HG03520 (cell line): Measurements from ENCODE around the gene MKLN1.
"Not testable (repeated sequence)": the region's sequence is repeated elsewhere in the genome, so short reads cannot be mapped to it uniquely, and the experiment has no call there.

ENCODE experiments used
- ATAC-seq: cut with Tn5 transposase; IDR thresholded peaks from one replicate; pipeline ENCODE4 v1.9.1; 2021; ENCODE audit warnings: mild to moderate bottlenecking, moderate library complexity; ENCODE audit not compliant: unreplicated experiment

Gene MKLN1

DNA sequence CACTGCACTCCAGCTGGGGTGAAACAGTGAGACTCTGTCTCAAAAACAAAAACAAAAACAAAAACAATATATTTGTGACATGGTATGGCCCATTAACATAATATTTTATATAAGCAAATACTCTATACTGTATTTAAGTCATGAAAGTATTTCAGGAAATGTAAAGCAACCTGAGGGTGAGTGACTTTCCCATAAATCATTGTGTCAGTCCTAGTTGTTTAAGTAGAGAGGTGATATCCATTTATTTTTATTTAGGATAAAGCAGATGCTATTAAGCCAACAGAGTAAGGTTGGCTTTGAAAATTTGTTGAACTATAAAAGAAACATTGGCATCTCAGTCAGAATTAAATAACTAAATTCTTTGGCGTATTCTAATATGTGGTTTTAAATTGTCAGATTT is 60.5 kb downstream of the MKLN1 start:
- ATAC-seq: no peak

DNA sequence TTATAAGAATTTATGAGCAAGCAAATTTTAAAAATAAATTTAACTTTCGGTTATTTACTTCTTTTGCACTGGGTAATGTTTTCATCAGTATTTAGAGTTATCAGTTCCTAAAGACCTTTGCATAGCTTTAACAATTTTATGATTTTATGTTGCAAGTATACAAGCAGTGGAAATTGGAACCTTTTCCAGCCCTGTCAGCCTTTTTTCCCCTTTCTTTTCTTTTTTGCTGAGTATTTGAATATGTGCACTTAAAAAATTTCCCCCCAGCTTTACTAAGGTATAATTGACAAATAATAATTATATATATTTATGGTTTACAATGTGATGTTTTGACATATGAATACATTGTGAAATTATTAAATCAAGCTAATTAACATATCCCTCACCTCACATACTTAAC is 62.6 kb downstream of the MKLN1 start:
- no peak for ATAC-seq

DNA sequence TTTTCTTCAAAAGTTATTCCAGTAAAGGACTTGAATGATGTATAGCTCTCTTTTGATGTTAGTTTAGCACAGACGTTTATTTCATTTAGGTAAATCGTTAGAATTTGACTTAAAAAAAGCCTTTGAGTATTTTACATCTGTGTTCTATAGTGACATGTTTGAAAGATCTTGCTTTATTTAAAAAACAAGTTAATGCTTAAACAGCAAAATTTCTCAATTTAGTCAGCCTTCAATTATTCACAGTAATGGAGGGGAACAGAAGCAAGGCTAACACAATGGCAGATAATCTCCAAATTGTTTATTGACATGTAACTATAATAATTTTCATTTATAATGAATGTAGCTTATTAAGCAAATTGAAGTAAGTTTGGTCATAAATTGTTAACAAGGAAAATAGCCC is 63.5 kb downstream of the MKLN1 start:
- ATAC-seq: no peak

DNA sequence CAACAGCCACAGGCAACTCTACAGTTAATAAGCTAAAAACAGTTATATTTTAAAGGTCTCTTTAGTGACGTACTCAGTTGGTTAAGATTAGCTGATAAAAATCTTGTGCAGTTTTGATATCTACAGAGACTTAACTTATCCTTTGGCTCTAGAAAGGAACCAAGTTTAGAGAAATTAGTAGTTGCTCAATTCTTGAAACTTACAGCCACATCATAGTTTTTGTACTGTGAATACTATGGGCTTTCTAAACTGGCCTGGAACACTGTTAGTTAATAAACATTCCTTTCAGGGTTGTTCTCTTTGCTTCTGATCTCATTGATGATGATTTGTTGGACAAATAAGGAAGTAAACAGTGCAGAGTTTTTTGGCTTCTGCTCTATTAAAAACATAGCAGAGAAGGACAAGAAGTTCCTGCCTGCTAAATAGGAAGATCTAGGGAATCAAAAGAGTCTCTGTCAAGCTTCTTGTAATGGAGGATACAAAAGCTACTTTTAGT is 73.1 kb downstream of the MKLN1 start:
- ATAC-seq: no peak

DNA sequence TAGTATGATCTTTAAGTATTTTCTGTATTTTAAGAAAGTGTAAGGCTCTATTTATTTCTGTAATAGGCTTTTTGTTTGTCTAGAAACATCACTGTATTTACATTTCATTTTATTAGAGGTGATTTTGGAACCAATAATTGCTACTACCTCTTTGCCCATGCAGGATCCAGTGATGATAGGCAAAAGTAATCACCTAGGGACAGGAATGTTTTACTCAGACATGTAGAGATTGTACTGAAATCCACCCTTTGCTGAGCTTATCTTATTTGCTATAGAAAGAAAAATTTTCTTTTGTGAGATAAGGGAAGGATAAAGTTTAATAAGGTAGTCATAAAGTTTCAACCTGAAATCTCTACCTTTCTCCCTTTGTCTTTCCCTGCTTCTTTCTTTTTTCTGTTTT is 73.5 kb downstream of the MKLN1 start:
- ATAC-seq: no peak

DNA sequence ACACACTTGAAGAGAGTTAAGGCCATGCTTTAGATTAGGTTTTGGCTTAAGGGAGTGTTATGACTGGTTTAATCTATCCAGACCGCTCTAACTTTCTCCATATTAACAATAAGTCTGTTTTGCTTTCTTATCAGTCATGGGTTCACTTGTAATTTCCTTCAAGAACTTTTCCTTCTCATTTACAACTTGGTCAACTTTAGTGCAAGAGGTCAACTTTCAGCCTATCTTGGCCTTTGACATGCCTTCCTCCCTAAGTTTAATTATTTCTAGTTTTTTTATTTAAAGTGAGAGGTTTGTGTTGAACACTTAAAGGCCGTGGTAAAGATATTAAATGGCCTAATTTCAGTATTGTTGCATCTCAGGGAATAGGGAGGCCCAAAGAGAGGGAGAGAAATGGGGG is 75.6 kb downstream of the MKLN1 start:
- no peak for ATAC-seq

DNA sequence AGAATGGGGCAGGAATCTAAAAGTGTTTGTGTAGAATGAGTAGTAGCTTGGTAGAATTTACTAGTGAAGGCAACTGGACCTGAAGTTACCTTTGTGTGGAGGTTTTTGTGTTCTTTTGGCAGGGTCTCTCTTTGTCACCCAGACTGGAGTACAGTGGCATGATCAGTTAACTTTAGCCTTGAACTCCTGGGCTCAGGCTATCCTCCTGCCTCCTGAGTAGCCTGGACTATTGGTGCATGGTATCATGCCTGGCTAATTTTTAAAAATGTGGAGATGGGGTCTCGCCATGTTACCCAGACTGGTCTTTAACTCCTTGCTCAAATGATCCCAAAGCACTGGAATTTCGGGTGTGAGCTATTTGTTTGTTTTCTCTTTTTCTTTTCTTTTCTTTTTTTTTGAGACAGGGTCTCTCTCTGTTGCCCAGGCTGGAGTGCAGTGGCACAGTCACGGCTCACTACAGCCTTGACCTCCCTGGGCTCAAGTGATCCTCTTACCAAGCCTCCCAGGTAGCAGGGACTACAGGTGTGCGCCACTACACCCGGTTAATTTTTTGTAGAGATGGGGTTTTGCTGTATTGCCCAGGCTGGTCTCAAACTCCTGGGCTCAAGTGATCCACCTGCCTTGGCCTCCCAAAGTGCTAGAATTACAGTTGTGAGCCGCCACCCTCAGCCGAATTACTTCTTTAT is 76.7 kb downstream of the MKLN1 start:
- no peak for ATAC-seq

DNA sequence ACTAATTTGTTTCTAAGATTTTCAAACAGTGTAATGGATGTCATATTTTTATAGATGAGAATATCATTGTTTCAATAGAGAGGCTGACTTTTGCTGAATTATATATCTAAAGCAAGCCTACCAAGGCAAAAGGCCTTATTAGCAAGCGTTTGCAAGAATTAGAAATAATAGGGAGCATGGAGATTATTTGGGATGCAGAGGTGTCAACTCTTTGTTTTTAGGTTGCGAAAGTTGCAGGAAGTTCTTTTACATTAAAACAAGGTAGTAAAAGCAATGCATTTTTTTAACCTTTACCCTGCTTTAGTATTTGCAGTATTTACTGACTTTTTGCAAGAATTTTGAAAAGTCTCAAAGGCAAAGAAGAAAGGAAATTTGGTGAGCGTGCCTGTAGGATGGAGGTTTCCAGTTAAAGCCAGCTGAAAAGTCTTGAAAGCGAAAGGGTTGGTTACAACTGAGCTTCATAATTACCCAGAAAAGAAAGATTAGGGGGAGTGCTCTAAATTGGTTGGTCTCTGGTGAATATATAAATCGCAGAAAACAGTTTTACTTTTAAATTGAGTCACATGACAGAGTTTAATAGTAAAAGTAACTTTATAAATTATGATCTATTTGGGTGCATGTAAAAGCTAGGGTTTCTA is 81.6 kb downstream of the MKLN1 start:
- no peak for ATAC-seq

DNA sequence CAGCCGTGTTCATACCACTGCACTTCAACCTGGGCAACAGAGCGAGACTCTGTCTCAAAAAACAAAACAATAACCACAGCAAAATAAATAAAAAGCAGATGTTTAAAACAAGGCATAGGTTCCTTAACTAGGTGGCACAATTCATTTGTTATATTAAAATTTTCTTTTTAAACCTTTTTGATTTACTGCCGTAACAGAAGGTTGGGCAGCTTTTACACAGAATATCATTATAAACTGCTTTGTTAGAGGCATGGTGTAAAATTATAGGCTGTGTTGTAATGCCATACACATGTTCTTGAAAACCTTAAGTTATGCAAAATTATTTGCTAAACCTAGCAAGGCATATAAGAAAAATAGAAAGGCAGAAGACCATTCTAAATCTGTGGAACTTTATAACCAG is 84.4 kb downstream of the MKLN1 start:
- no peak for ATAC-seq

DNA sequence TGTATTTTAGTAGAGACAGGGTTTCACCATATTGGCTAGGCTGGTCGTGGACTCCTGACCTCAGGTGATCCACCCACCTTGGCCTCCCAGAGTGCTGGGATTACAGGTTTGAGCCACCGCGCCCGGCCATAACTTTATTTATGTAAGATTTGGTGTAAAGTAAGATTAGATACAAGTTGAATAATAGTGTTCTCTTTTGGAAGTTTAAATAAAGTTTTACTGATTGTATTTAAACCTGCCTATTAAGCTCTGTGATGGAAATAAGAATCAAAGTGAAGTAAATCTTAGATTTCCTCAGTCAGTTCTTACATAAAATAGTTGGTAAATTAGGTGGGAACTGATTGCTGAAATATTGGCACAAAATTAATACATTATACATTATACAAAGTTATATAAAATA is 86.0 kb downstream of the MKLN1 start:
- ATAC-seq: no peak

DNA sequence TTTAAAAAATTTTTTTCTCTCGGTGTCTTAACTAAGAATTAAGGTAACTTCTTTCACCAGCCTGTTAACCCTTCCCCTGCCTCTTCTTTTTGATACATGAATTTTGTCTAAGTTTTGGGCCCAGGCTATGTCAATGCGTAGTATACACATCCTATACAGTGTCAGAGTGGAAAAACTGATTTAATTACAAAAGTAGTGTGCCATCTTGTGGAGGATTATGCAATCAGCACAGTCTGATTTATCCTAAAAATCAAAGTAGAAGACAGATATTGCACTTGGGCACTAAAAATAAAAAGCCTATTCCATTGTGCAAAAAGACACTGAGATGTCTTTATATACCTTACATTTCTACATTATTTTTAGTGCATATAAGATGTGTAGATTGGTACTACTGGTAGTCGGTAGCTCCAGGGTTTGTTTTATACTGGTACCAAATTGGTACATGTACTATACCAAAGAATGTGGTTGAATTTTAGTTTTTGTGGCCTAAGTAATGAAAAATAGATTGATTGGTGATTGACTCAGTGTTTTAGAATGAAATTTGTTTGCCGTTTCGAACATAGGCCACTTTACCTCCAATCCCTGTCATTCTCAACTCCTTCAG is 96.6 kb downstream of the MKLN1 start:
- no peak for ATAC-seq

DNA sequence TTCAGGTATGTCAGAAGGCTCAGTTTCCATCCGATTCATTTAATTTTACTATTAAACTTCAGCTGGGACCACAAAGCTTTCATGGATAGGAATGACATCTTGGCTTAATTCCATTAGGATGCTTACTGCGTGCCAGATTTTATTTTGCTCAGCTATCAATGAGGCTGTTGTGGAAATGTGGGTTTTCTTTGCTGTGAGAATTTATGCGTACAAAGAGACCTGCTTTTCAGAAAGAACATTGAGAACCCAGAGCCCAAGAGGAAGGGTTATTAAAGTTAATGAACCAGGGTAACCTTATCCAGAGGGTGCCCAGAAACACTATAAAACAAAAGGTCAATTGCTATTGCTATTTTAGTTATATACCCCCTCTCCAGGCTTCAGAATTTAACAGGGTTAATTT is 98.3 kb downstream of the MKLN1 start:
- ATAC-seq: no peak

DNA sequence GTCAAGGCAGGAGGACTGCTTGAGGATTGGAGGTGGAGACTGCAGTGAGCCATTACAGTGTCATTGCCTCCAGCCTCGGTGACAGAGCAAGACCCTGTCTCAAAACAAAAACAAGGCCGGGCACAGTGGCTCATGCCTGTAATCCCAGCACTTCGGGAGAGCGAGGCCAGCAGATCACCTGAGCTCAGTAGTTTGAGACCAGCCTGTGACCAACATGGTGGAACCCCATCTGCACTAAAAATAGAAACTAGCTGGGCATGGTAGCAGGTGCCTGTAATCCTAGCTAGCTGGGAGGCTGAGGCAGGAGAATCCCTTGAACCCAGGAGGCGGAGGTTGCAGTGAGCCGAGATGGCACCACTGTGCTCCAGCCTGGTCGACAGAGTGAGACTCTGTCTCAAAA is 103.2 kb downstream of the MKLN1 start:
- not testable (repeated sequence) for ATAC-seq

DNA sequence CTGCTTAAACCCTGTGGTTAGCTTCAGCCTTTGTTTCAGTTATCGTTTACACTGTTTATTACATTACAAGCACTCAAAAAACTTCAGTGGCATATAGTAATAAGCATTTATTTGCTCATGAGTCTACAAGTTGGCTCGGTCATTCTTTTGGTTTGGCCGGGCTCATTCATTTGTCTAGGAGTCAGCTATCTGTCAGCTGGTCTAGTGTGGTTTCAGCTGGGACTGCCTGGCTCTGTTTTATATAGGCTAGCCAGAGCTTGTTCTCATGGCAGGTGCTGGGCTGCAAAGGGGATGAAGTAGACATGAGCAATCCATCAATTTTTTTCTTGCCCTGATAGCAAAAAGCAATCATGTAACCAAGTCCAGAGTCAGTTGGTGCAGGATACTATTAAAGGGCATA is 103.6 kb downstream of the MKLN1 start:
- no peak for ATAC-seq

DNA sequence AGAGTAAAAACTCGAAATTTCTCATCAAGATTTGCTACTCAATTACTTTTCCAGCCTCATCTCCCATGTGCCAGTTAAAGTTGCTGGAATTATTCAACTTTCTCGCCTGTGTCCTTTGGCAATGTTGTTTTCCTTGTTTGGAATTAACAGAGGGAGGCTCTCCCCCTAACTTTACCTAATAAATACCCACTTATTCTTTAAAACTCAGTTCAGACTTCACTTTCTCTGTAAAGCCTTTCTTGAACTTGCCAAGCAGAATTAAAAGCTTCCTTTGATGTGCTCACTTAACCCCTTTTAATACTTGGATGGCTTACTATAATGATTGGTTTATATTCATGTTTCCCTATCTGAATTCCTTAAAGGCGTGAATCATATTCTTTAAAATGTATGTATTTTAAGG is 104.1 kb downstream of the MKLN1 start:
- no peak for ATAC-seq

DNA sequence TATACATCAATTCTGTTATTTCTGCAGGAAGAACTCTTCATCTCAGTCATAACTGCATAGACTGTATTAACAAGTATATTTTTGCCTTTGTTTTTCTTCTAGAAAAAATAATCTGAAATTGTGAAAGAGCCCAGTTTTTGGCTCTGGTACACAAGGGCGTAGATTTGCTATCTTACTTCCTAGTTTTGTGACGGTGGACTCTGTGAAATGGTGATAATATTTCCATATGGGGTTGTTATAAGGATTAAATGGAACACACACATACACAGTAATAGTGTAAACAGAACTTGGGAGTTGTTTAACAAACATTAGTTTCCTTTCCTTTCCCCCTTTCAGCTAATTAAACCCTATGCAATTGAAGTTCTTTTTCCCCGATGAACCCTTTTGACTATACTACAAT is 108.7 kb downstream of the MKLN1 start:
- no peak for ATAC-seq

DNA sequence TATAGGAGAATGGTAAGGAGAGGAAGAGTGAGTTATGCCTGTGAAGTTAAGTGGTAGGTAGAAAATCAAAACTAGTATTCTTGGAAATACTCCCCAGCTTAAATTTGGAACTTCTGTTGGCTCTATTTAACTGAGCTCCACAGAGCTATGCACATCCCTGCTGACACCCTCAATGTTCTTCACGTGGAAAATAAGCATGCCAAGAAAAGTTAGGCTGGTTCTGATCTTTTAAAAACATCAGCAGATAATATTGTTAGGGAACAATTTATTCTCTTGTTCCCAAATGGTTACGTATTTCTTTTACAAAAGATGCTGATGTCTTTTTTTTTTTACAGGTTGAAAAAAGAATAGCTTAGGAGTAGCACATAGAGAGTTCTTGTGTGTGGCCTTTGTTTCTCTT is 111.3 kb downstream of the MKLN1 start:
- no peak for ATAC-seq

DNA sequence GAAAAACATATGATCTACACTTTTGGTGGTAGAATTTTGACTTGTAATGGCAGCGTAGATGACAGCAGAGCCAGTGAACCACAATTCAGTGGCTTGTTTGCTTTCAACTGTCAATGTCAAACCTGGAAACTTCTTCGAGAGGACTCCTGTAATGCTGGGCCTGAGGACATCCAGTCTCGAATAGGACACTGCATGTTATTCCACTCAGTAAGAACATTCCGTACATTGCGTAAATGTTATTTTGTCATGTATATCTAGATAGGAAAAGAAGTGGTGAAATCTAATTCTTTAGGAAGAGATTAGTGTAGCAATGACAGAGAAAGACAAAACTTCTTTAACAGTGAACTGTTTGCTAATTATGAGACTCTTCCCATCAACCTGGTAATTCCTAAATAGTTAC is 115.8 kb downstream of the MKLN1 start:
- no peak for ATAC-seq

DNA sequence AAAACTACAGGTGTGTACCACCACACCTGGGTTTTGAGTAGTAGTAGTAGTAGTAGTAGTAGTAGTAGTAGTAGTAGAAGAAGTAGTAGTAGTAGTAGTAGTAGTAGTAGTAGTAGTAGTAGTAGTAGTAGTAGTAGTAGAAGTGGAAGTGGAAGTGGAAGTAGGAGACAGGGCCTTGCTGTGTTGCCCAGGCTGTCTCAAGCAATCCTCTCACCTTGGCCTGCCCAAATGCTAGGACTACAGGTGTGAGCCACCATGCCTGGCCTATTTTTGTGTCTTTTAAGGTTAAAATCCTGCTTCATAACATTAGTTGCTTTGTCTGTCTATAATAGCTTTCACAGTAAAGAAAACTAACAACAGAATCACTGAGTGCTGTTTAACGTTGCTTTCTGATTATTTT is 117.0 kb downstream of the MKLN1 start:
- no peak for ATAC-seq

DNA sequence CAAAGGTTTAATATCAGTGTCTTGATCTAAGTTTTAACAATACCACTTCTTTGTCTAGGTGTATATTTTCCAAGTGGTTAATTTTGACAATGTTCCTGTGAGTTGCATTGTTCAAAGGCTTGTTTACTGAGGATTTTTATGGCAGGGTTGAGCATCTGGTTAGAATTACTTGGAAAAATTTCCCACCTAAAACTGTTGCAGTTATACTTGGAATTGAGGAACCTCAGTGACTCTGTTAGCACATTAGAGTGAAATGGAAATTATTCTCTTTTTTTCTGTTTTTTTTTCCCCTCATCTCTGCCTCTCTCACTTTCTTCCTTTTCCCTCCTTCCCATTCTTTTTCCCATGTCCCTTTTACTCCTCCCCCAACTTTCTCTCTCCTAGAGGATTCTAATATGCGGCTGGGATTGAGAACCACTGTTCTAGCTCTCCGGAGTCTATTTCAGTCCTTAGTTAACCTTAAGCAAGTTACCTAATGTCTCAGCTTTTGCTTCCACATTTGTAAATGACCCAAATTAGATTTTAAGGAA is 121.8 kb downstream of the MKLN1 start:
- ATAC-seq: no peak

DNA sequence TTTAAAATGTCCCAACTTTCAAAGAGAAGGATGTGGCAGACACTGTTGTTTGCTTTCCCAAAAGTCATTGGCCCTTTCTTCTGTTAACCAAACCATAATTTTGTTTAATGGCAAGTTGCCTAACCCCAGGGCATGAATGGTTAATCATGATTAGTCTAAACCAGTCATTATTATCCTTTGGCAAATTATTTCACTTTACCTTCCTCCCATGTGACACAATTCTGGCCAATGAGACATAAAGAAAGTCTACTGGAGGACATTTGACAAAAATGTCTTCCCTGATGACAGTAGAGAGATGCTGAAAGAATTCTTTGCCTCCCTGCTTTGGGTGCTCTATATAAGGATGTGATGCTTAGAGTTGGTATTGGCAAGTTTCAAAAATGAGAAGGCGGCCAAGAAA is 126.8 kb downstream of the MKLN1 start:
- no peak for ATAC-seq

DNA sequence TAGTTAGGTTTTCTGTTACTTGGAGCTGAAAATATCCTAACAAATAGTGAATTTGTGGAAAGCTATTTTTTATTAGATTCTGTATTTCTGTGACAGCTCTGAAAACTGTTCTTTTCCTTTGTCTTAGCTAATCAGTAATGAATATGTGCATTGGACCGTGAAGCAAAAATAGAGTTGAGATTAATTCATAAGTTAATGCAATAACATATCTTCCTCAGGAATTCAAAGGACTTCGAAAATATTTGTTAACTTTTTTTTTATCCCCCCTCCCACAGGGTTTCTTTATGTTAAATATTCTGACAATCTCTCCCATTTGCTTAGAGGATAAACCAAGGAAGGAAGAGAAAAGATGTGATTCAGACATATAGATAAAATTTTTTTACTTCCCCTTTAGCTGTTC is 127.3 kb downstream of the MKLN1 start:
- no peak for ATAC-seq
